Mammary epithelial cell (primary cell): ENCODE measurements around the gene CLEC4M.

Experiments used
- EZH2 ChIP-seq: IDR thresholded peaks from 2 replicates; pipeline ENCODE4 v1.6.1; 2012; ENCODE audit warnings: low read length, inconsistent platforms, borderline replicate concordance
- TF ChIP-seq, protein P1 (sequence below), 2 donors: IDR thresholded peaks in 1 of 2; conservative IDR thresholded peaks in 1 of 2; 2 replicates each; pipeline ENCODE4 v1.5.1; 2011 to 2012; ENCODE audit warnings: inconsistent platforms in 2 of 2, low read length in 2 of 2, mild to moderate bottlenecking in 2 of 2, control low read depth in 1 of 2, low read depth in 1 of 2; ENCODE audit not compliant: insufficient read depth in 1 of 2; ENCODE audit errors: extremely low read depth in 1 of 2

DNA sequence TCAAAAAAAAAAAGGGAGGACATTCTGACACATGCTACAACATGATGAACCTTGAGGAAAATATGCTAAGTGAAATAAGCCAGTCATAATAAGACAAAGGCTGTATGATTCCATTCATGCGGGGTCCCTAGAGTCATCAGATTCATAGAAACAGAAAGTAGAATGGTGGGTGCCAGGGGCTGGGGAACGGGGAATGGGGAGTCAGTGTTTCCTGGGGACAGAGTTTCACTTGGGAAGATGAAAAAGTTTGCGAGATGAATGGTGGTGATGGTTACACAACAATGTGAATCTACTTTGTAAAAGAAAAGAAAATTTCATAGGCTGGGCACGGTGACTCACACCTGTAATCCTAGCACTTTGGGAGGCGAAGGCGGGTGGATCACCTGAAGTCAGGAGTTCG is 25.0 kb upstream of the CLEC4M start:
- TF ChIP-seq, protein P1, sequence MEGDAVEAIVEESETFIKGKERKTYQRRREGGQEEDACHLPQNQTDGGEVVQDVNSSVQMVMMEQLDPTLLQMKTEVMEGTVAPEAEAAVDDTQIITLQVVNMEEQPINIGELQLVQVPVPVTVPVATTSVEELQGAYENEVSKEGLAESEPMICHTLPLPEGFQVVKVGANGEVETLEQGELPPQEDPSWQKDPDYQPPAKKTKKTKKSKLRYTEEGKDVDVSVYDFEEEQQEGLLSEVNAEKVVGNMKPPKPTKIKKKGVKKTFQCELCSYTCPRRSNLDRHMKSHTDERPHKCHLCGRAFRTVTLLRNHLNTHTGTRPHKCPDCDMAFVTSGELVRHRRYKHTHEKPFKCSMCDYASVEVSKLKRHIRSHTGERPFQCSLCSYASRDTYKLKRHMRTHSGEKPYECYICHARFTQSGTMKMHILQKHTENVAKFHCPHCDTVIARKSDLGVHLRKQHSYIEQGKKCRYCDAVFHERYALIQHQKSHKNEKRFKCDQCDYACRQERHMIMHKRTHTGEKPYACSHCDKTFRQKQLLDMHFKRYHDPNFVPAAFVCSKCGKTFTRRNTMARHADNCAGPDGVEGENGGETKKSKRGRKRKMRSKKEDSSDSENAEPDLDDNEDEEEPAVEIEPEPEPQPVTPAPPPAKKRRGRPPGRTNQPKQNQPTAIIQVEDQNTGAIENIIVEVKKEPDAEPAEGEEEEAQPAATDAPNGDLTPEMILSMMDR (conservative IDR thresholded peaks at IDR 0.05 in 1 of 2, IDR thresholded peaks at IDR 0.05 in 1 of 2; ENCODE audit: extremely low read depth in 1 of 2, insufficient read depth in 1 of 2, low read depth in 1 of 2, low read length in 2 of 2), result no peak
- no peak for TF ChIP-seq EZH2
